ENCODE measurements around the gene LHX5. TPM values are rescaled to one million over a fixed set of nuclear protein-coding genes. Genes with fewer than 3 reads are reported as not detected.
A peak's percentile ranks its signal among the peaks of the same experiment; 100 is the strongest.

LHX5 gene
- total RNA-seq, 3 donors from 2014 or later, result not detected

DNA sequence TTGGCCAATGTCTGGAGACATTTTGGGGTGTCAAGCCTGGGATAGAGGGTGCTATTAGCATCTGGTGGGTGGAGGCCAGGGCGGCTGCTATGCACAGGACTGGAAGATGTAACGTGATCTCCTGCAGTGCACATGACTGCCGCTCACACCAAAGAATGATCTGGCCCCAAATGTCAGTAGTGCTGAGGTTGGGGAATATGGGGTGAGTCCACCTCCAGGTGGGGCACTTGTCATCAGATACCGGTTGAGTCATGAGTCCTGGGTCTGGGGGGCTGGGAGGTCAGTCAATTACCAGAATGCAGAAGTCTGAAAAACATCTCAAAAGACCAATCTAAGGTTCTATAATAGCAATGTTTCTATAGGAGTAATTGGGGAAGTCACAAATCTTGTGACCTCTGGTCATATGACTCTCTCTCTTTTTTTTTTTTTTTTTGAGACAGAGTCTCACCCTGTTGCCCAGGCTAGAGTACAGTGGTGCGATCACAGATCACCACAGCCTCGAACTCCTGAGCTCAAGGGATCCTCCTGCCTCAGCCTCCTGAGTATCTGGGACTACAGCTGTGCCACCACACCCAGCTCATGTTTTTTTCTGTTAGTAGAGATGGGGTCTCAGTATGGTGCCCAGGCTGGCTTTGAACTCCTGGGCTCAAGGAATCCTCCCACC lies 55.4 kb downstream of the LHX5 start:
- TF ChIP-seq, protein P1, sequence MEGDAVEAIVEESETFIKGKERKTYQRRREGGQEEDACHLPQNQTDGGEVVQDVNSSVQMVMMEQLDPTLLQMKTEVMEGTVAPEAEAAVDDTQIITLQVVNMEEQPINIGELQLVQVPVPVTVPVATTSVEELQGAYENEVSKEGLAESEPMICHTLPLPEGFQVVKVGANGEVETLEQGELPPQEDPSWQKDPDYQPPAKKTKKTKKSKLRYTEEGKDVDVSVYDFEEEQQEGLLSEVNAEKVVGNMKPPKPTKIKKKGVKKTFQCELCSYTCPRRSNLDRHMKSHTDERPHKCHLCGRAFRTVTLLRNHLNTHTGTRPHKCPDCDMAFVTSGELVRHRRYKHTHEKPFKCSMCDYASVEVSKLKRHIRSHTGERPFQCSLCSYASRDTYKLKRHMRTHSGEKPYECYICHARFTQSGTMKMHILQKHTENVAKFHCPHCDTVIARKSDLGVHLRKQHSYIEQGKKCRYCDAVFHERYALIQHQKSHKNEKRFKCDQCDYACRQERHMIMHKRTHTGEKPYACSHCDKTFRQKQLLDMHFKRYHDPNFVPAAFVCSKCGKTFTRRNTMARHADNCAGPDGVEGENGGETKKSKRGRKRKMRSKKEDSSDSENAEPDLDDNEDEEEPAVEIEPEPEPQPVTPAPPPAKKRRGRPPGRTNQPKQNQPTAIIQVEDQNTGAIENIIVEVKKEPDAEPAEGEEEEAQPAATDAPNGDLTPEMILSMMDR (IDR thresholded peaks at IDR 0.05), result no peak
- intact Hi-C loops (cut with DNase I, micrococcal nuclease), result no loop called here
- Histone ChIP-seq H3K36me3 (ENCODE audit: low read depth) (no peaks in the 10 kb centered on the region), H3K4me1 (ENCODE audit: low read depth) (no peaks in the 10 kb centered on the region), H3K9me3 (no peaks in the 10 kb centered on the region), H3K4me3 (no peak overlapping the region)
- ATAC-seq (peak; percentile 14), DNase-seq (peak in 1 of 3 donors; percentile 21)

DNA sequence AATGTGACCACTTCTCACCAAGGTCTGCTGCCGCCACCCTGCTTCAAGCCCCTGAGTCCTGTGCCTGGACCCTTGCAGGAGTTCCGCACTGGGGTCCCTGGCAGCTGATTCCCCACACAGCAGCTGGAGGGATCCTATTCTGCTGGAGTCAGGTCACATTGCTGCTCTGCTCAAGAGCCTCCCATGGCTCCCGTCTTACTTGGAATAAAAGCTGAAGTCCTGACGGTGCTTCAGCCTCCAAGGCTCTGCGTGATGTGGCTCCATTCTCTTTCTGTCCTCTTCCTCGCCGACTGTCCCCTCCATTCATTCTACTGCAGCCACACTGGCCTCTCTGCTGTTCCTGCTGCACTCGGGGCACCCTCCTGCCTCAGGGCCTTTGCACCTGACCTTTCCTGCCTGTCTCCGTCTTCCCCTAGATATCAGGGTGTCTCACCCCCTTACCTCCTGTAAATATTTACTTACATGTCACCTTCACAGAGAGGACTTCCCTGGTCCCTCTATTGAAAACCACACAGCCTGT lies 57.1 kb downstream of the LHX5 start:
- intact Hi-C loops (cut with DNase I, micrococcal nuclease), result no loop called here
- TF ChIP-seq, protein P1 (IDR thresholded peaks at IDR 0.05), result no peak

DNA sequence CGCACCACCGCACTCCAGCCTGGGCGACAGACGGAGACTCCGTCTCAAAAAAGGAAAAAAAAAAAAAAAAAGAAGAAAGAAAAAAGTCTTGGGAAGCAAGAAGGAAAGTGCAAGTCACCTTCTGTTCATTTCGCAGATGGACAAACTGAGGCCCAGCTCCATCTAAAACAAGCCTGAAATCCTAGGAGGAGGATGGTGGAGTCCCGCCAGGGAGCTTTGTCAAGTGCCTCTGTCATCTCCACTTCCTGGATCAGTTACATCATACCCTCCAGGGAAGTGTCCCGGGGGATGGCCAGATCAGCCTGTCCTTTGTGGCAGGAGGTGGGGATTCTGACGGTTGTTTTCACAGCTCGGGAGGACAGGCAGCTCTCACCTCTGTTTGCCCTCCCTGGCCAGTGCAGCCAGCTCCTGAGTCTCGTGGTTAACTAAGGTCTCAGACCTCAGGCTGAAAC lies 58.2 kb downstream of the LHX5 start:
- ATAC-seq (peak; percentile 10), DNase-seq (no peak)
- Histone ChIP-seq H3K4me1 (ENCODE audit: low read depth) (no peaks in the 10 kb centered on the region), H3K9me3 (no peaks in the 10 kb centered on the region), H3K36me3 (ENCODE audit: low read depth) (no peaks in the 10 kb centered on the region), H3K4me3 (no peak overlapping the region)
- intact Hi-C loops (cut with DNase I, micrococcal nuclease), result no loop called here
- TF ChIP-seq, protein P1 (IDR thresholded peaks at IDR 0.05), result no peak

More for the DNA sequence above, 57.1 kb downstream of the LHX5 start:
- H3K4me1 ChIP-seq (ENCODE audit: low read depth), result no peaks in the 10 kb centered on the region
- H3K4me3 ChIP-seq, result no peak overlapping the region
- H3K9me3 ChIP-seq, result no peaks in the 10 kb centered on the region
- no peak for DNase-seq
- H3K36me3 ChIP-seq (ENCODE audit: low read depth), result no peaks in the 10 kb centered on the region
- no peak for ATAC-seq

Other genes starting within 250 kb of the LHX5 start
- gene SLC8B1, start 136.8 kb downstream of the LHX5 start, total RNA-seq, result 10 to 100 TPM; 40.8 to 65.3 (median 47.2) TPM
- 10 to 100 TPM; 14.3 to 27.8 (median 25.9) TPM for gene PLBD2, start 113.3 kb downstream of the LHX5 start, total RNA-seq
- 1 to 10 TPM in 2 of 3 donors, under 1 TPM in 1; 0.44 to 3.9 (median 3.2) TPM for gene SDS, start 68.0 kb downstream of the LHX5 start, total RNA-seq
- 10 to 100 TPM in 2 of 3 donors, 1 to 10 TPM in 1; 9.4 to 24.0 (median 15.7) TPM for gene SDSL, start 49.5 kb downstream of the LHX5 start, total RNA-seq